ENCODE measurements around the gene SNX6. TPM values are rescaled to one million over a fixed set of nuclear protein-coding genes. Genes with fewer than 3 reads are reported as not detected.
"Not testable (repeated sequence)": the region's sequence is repeated elsewhere in the genome, so short reads cannot be mapped to it uniquely, and the experiment has no call there.

The SNX6 gene
- total and polyA plus RNA-seq, 10 donors = 23.0 to 201 (median 86.0) TPM

GRCh38 chr14:34539407-34540180 lies 90.4 kb downstream of the SNX6 start, which contains the start of gene EAPP:
Gene EAPP (minus strand): TSS chr14:34539701. CDS start chr14:34539628, 73 bp downstream.
- Histone ChIP-seq H3K4me1 (peaks cover 10 to 44% (median 27%) of the 10 kb centered on the region in 6 donors), H3K36me3 (peaks cover 0 to 33% (median 16%) of the 10 kb centered on the region in 6 donors), H3K27me3 (replicated peaks in 1 of 7) (no peaks in the 10 kb centered on the region), H3K27ac (peak within 1 kb of the TSS; percentile 89 to 99 (median 96)), H3K9me3 (no peaks in the 10 kb centered on the region), H3K4me3 (peak within 1 kb of the TSS; percentile 64 to 86 (median 80))
- 2 to 4% (median 3%) methylated on average over 43 to 59 of the region's 59 CpGs for WGBS, 5 donors
- DNase-seq = peak; percentile 100
- intact Hi-C loops (cut with DNase I; ENCODE audit: low total_unique reads) = no loop called here
- TF ChIP-seq, protein P1, sequence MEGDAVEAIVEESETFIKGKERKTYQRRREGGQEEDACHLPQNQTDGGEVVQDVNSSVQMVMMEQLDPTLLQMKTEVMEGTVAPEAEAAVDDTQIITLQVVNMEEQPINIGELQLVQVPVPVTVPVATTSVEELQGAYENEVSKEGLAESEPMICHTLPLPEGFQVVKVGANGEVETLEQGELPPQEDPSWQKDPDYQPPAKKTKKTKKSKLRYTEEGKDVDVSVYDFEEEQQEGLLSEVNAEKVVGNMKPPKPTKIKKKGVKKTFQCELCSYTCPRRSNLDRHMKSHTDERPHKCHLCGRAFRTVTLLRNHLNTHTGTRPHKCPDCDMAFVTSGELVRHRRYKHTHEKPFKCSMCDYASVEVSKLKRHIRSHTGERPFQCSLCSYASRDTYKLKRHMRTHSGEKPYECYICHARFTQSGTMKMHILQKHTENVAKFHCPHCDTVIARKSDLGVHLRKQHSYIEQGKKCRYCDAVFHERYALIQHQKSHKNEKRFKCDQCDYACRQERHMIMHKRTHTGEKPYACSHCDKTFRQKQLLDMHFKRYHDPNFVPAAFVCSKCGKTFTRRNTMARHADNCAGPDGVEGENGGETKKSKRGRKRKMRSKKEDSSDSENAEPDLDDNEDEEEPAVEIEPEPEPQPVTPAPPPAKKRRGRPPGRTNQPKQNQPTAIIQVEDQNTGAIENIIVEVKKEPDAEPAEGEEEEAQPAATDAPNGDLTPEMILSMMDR (IDR thresholded peaks at IDR 0.05 in 8 of 11, conservative IDR thresholded peaks at IDR 0.05 in 3 of 11) = peak in 3 of 11 experiments; percentile 35 to 49 (median 46)
- TF ChIP-seq POLR2AphosphoS5 (IDR thresholded peaks at IDR 0.05) (peak; percentile 98 to 99 (median 99)), POLR2A (IDR thresholded peaks at IDR 0.05) (peak; percentile 46 to 91 (median 91))

- Histone ChIP-seq H3K27ac (peak overlapping the region; percentile 89 to 99 (median 96)), H3K36me3 (peaks cover 0 to 39% (median 22%) of the 10 kb centered on the region in 6 donors), H3K4me1 (peaks cover 10 to 50% (median 29%) of the 10 kb centered on the region in 6 donors), H3K9me3 (no peaks in the 10 kb centered on the region), H3K27me3 (replicated peaks in 1 of 7) (no peaks in the 10 kb centered on the region), H3K4me3 (peak overlapping the region; percentile 64 to 86 (median 80))
- DNase-seq = no peak
- intact Hi-C loops (cut with DNase I; ENCODE audit: low total_unique reads) = no loop called here
- WGBS, 5 donors = 1 to 3% (median 2%) methylated on average over 15 of the region's 15 CpGs
- TF ChIP-seq, protein P1 (IDR thresholded peaks at IDR 0.05 in 8 of 11, conservative IDR thresholded peaks at IDR 0.05 in 3 of 11) = no peak
- TF ChIP-seq POLR2AphosphoS5 (IDR thresholded peaks at IDR 0.05) = no peak
- TF ChIP-seq POLR2A (IDR thresholded peaks at IDR 0.05) = no peak
Measured at GRCh38 chr14:34538871-34539406, 91.0 kb downstream of the SNX6 start.

- 68 to 78% (median 73%) methylated on average over 6 of the region's 6 CpGs for WGBS, 5 donors
- Histone ChIP-seq H3K36me3 (peaks cover 0 to 48% (median 30%) of the 10 kb centered on the region in 6 donors), H3K27ac (peak overlapping the region in 3 of 8 donors; percentile 98 to 99 (median 98)), H3K4me3 (peak overlapping the region in 4 of 8 donors; percentile 68 to 86 (median 84)), H3K4me1 (peaks cover 10 to 55% (median 29%) of the 10 kb centered on the region in 6 donors)
- H3K9me3 ChIP-seq; intact Hi-C loops (cut with DNase I; ENCODE audit: low total_unique reads); DNase-seq; H3K27me3 ChIP-seq (replicated peaks in 1 of 7): not testable (repeated sequence)
Measured at GRCh38 chr14:34538096-34538495, 91.9 kb downstream of the SNX6 start.

- intact Hi-C loops (cut with DNase I; ENCODE audit: low total_unique reads) = no loop called here
Measured at GRCh38 chr14:34537677-34538009, 92.3 kb downstream of the SNX6 start.

More at GRCh38 chr14:34537677-34538009, 92.3 kb downstream of the SNX6 start:
- Histone ChIP-seq H3K27me3 (replicated peaks in 1 of 7) (no peaks in the 10 kb centered on the region), H3K4me3 (peak overlapping the region in 3 of 8 donors; percentile 84 to 86 (median 84)), H3K9me3 (no peaks in the 10 kb centered on the region), H3K27ac (no peak overlapping the region), H3K36me3 (peaks cover 0 to 52% (median 34%) of the 10 kb centered on the region in 6 donors), H3K4me1 (peaks cover 10 to 55% (median 29%) of the 10 kb centered on the region in 6 donors)
- DNase-seq = no peak
- TF ChIP-seq POLR2AphosphoS5 (IDR thresholded peaks at IDR 0.05) = no peak
- TF ChIP-seq POLR2A (IDR thresholded peaks at IDR 0.05) = no peak
- TF ChIP-seq, protein P1 (IDR thresholded peaks at IDR 0.05 in 8 of 11, conservative IDR thresholded peaks at IDR 0.05 in 3 of 11) = no peak
- 92 to 96% (median 93%) methylated on average over 4 of the region's 4 CpGs for WGBS, 5 donors
